GM23338 (cell line): ENCODE data around the gene RPL15.

Experiments used
- CREB1 ChIP-seq: fragments of 250-450 bp; sonication (Bioruptor Pico); IDR thresholded peaks from 2 replicates; pipeline ENCODE4 v1.5.0; 2020; ENCODE audit warnings: low read depth, mild to moderate bottlenecking, moderate library complexity
- EZH2 ChIP-seq: fragments of 200-600 bp; sonication (generic); IDR thresholded peaks from one replicate; pipeline ENCODE4 v1.8.0; 2017; ENCODE audit warnings: antibody characterized with exemption, mild to moderate bottlenecking, low read depth; ENCODE audit not compliant: unreplicated experiment
- EZH2phosphoT487 ChIP-seq: fragments of 200-600 bp; sonication (generic); IDR thresholded peaks from one replicate; pipeline ENCODE4 v1.8.1; 2018; ENCODE audit warnings: antibody characterized with exemption; ENCODE audit not compliant: unreplicated experiment
- NANOG ChIP-seq: IDR thresholded peaks from 2 replicates; pipeline ENCODE4 v1.6.1; 2016; ENCODE audit warnings: antibody characterized with exemption, borderline replicate concordance
- POLR2AphosphoS5 ChIP-seq: IDR thresholded peaks from 2 replicates; pipeline ENCODE4 v1.6.1; 2016; ENCODE audit warnings: antibody characterized with exemption, low read depth
- STAT1 ChIP-seq: IDR thresholded peaks from one replicate; pipeline ENCODE4 v1.6.1; 2016; ENCODE audit warnings: antibody characterized with exemption; ENCODE audit not compliant: unreplicated experiment
- TF ChIP-seq, protein P1 (sequence below), 2 experiments: fragments of 200-600 bp in 1 of 2; sonication (generic) in 1 of 2; conservative IDR thresholded peaks; 2 replicates each; pipeline versions ENCODE4 v1.5.1 to v1.6.1; 2016 to 2017; ENCODE audit warnings: antibody characterized with exemption in 2 of 2, low read depth in 2 of 2, mild to moderate bottlenecking in 2 of 2, moderate library complexity in 1 of 2
- TF ChIP-seq, protein P2 (sequence below): IDR thresholded peaks from one replicate; pipeline ENCODE4 v1.6.1; 2018; ENCODE audit warnings: antibody characterized with exemption; ENCODE audit not compliant: unreplicated experiment
- TF ChIP-seq, protein P3 (sequence below): fragments of 250-450 bp; sonication (Bioruptor Pico); IDR thresholded peaks from 2 replicates; pipeline ENCODE4 v1.5.0; 2020; ENCODE audit warnings: mild to moderate bottlenecking, moderate library complexity

DNA sequence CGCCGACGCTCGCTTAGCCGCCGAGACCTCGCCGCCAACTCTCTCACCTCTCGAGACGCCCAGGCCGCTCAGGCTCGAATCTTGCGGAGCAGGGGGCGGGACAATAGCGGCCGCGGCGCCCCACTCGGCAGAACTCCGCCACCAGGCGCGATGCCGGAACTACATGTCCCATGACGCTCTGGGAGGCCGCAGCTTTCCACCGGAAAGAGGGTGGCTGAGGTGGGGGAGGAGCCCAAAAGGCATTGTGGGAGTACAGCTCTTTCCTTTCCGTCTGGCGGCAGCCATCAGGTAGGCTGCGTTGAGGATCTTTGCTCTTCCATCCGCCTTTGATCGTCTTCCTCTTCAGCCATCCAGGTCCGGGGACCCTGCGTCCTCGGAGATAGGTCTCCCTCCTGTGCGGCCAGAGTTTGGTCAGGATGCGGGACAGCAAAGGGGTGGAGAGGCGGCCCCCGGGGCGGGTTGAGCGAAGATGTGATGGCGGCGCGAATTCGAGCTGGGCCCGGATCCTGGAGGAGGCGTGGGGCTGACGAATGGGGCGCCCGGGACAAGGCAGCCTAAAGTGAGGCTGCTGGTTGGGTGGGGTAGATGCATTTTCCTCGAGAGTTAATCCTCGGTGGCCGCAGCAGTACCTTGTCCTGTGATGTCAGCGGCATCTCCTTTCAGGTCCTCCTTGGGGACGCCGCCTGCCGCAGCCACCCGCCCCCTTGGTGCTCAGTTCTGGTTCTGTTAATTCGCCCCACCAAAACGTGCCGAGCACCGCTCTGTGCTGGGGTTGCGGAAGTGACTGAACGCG is at the start of gene RPL15, which contains the start of gene NKIRAS1:
- peak; percentile 100 for TF ChIP-seq POLR2AphosphoS5
- TF ChIP-seq STAT1: no peak
- TF ChIP-seq, protein P1, sequence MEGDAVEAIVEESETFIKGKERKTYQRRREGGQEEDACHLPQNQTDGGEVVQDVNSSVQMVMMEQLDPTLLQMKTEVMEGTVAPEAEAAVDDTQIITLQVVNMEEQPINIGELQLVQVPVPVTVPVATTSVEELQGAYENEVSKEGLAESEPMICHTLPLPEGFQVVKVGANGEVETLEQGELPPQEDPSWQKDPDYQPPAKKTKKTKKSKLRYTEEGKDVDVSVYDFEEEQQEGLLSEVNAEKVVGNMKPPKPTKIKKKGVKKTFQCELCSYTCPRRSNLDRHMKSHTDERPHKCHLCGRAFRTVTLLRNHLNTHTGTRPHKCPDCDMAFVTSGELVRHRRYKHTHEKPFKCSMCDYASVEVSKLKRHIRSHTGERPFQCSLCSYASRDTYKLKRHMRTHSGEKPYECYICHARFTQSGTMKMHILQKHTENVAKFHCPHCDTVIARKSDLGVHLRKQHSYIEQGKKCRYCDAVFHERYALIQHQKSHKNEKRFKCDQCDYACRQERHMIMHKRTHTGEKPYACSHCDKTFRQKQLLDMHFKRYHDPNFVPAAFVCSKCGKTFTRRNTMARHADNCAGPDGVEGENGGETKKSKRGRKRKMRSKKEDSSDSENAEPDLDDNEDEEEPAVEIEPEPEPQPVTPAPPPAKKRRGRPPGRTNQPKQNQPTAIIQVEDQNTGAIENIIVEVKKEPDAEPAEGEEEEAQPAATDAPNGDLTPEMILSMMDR (conservative IDR thresholded peaks at IDR 0.05; ENCODE audit: low read depth in 2 of 2): no peak
- no peak for TF ChIP-seq EZH2
- TF ChIP-seq EZH2phosphoT487: no peak
- TF ChIP-seq NANOG: no peak
- peak; percentile 53; the same call in 1 of the 2 replicates for TF ChIP-seq CREB1 (CRISPR knock-in tag)
- TF ChIP-seq, protein P2, sequence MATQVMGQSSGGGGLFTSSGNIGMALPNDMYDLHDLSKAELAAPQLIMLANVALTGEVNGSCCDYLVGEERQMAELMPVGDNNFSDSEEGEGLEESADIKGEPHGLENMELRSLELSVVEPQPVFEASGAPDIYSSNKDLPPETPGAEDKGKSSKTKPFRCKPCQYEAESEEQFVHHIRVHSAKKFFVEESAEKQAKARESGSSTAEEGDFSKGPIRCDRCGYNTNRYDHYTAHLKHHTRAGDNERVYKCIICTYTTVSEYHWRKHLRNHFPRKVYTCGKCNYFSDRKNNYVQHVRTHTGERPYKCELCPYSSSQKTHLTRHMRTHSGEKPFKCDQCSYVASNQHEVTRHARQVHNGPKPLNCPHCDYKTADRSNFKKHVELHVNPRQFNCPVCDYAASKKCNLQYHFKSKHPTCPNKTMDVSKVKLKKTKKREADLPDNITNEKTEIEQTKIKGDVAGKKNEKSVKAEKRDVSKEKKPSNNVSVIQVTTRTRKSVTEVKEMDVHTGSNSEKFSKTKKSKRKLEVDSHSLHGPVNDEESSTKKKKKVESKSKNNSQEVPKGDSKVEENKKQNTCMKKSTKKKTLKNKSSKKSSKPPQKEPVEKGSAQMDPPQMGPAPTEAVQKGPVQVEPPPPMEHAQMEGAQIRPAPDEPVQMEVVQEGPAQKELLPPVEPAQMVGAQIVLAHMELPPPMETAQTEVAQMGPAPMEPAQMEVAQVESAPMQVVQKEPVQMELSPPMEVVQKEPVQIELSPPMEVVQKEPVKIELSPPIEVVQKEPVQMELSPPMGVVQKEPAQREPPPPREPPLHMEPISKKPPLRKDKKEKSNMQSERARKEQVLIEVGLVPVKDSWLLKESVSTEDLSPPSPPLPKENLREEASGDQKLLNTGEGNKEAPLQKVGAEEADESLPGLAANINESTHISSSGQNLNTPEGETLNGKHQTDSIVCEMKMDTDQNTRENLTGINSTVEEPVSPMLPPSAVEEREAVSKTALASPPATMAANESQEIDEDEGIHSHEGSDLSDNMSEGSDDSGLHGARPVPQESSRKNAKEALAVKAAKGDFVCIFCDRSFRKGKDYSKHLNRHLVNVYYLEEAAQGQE: peak; percentile 46
- TF ChIP-seq, protein P3, sequence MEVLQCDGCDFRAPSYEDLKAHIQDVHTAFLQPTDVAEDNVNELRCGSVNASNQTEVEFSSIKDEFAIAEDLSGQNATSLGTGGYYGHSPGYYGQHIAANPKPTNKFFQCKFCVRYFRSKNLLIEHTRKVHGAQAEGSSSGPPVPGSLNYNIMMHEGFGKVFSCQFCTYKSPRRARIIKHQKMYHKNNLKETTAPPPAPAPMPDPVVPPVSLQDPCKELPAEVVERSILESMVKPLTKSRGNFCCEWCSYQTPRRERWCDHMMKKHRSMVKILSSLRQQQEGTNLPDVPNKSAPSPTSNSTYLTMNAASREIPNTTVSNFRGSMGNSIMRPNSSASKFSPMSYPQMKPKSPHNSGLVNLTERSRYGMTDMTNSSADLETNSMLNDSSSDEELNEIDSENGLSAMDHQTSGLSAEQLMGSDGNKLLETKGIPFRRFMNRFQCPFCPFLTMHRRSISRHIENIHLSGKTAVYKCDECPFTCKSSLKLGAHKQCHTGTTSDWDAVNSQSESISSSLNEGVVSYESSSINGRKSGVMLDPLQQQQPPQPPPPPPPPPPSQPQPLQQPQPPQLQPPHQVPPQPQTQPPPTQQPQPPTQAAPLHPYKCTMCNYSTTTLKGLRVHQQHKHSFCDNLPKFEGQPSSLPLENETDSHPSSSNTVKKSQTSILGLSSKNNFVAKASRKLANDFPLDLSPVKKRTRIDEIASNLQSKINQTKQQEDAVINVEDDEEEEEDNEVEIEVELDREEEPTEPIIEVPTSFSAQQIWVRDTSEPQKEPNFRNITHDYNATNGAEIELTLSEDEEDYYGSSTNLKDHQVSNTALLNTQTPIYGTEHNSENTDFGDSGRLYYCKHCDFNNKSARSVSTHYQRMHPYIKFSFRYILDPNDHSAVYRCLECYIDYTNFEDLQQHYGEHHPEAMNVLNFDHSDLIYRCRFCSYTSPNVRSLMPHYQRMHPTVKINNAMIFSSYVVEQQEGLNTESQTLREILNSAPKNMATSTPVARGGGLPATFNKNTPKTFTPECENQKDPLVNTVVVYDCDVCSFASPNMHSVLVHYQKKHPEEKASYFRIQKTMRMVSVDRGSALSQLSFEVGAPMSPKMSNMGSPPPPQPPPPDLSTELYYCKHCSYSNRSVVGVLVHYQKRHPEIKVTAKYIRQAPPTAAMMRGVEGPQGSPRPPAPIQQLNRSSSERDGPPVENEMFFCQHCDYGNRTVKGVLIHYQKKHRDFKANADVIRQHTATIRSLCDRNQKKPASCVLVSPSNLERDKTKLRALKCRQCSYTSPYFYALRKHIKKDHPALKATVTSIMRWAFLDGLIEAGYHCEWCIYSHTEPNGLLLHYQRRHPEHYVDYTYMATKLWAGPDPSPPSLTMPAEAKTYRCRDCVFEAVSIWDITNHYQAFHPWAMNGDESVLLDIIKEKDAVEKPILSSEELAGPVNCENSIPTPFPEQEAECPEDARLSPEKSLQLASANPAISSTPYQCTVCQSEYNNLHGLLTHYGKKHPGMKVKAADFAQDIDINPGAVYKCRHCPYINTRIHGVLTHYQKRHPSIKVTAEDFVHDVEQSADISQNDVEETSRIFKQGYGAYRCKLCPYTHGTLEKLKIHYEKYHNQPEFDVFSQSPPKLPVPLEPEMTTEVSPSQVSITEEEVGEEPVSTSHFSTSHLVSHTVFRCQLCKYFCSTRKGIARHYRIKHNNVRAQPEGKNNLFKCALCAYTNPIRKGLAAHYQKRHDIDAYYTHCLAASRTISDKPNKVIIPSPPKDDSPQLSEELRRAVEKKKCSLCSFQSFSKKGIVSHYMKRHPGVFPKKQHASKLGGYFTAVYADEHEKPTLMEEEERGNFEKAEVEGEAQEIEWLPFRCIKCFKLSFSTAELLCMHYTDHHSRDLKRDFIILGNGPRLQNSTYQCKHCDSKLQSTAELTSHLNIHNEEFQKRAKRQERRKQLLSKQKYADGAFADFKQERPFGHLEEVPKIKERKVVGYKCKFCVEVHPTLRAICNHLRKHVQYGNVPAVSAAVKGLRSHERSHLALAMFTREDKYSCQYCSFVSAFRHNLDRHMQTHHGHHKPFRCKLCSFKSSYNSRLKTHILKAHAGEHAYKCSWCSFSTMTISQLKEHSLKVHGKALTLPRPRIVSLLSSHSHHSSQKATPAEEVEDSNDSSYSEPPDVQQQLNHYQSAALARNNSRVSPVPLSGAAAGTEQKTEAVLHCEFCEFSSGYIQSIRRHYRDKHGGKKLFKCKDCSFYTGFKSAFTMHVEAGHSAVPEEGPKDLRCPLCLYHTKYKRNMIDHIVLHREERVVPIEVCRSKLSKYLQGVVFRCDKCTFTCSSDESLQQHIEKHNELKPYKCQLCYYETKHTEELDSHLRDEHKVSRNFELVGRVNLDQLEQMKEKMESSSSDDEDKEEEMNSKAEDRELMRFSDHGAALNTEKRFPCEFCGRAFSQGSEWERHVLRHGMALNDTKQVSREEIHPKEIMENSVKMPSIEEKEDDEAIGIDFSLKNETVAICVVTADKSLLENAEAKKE (CRISPR knock-in tag): no peak
